ENCODE results near the gene FBXO41. TPM values are rescaled to one million over a fixed set of nuclear protein-coding genes. Genes with fewer than 3 reads are reported as not detected.

The FBXO41 gene
- total and polyA plus RNA-seq, 7 donors, result under 0.01 to 4.4 (median 1.9) TPM

GRCh38 chr2:73252238-73253027, 31.8 kb downstream of the FBXO41 start:
- intact Hi-C loops (cut with DNase I), result no loop called here
- Histone ChIP-seq H3K27ac (no peak overlapping the region), H3K9me3 (no peaks in the 10 kb centered on the region), H3K27me3 (no peaks in the 10 kb centered on the region), H3K4me3 (no peak overlapping the region), H3K36me3 (peaks cover 43 to 73% (median 68%) of the 10 kb centered on the region in 4 donors), H3K4me1 (peaks cover 0 to 7% (median 0%) of the 10 kb centered on the region in 4 donors)
- WGBS, 2 donors, result 90 to 91% methylated on average over 17 of the region's 17 CpGs
- DNase-seq, result no peak
- TF ChIP-seq POLR2A (IDR thresholded peaks at IDR 0.05) (no peak), EP300 (IDR thresholded peaks at IDR 0.05) (no peak), CTCF (IDR thresholded peaks at IDR 0.05) (no peak), POLR2AphosphoS5 (IDR thresholded peaks at IDR 0.05) (no peak)

- no peaks in the 10 kb centered on the region for H3K27me3 ChIP-seq
- H3K4me3 ChIP-seq, result no peak overlapping the region
- peaks cover 0 to 7% (median 0%) of the 10 kb centered on the region in 4 donors for H3K4me1 ChIP-seq
- peaks cover 43 to 85% (median 78%) of the 10 kb centered on the region in 4 donors for H3K36me3 ChIP-seq
- H3K27ac ChIP-seq, result no peak overlapping the region
- TF ChIP-seq EP300 (IDR thresholded peaks at IDR 0.05), result no peak
- no peak for TF ChIP-seq POLR2A (IDR thresholded peaks at IDR 0.05)
- TF ChIP-seq POLR2AphosphoS5 (IDR thresholded peaks at IDR 0.05), result no peak
- WGBS, 2 donors, result 91 to 94% methylated on average over 17 of the region's 17 CpGs
- H3K9me3 ChIP-seq, result no peaks in the 10 kb centered on the region
- intact Hi-C loops (cut with DNase I), result no loop called here
- no peak for DNase-seq
These were observed 33.1 kb downstream of the FBXO41 start for GRCh38 chr2:73250872-73251846.

- Histone ChIP-seq H3K27ac (no peak overlapping the region), H3K4me1 (peaks cover 0 to 7% (median 0%) of the 10 kb centered on the region in 4 donors), H3K4me3 (no peak overlapping the region), H3K9me3 (no peaks in the 10 kb centered on the region), H3K27me3 (no peaks in the 10 kb centered on the region), H3K36me3 (peaks cover 42 to 100% (median 91%) of the 10 kb centered on the region in 4 donors)
- TF ChIP-seq POLR2AphosphoS5 (IDR thresholded peaks at IDR 0.05), result no peak
- TF ChIP-seq POLR2A (IDR thresholded peaks at IDR 0.05), result no peak
- no peak for TF ChIP-seq EP300 (IDR thresholded peaks at IDR 0.05)
- TF ChIP-seq CTCF (IDR thresholded peaks at IDR 0.05), result no peak
- WGBS, 2 donors, result 82 to 88% methylated on average over 9 of the region's 9 CpGs
- intact Hi-C loops (cut with DNase I), result no loop called here
- DNase-seq, result no peak
These were observed 34.6 kb downstream of the FBXO41 start for GRCh38 chr2:73249636-73250035.

- peaks cover 0 to 7% (median 0%) of the 10 kb centered on the region in 4 donors for H3K4me1 ChIP-seq
- H3K9me3 ChIP-seq, result no peaks in the 10 kb centered on the region
- WGBS, 2 donors, result 76 to 81% methylated on average over 3 of the region's 3 CpGs
- H3K4me3 ChIP-seq, result no peak overlapping the region
- no peaks in the 10 kb centered on the region for H3K27me3 ChIP-seq
- DNase-seq, result no peak
- H3K36me3 ChIP-seq, result peaks cover 42 to 100% (median 81%) of the 10 kb centered on the region in 4 donors
- no peak overlapping the region for H3K27ac ChIP-seq
- TF ChIP-seq CTCF (IDR thresholded peaks at IDR 0.05), result no peak
- no peak for TF ChIP-seq EP300 (IDR thresholded peaks at IDR 0.05)
- no peak for TF ChIP-seq POLR2AphosphoS5 (IDR thresholded peaks at IDR 0.05)
- no peak for TF ChIP-seq POLR2A (IDR thresholded peaks at IDR 0.05)
- intact Hi-C loops (cut with DNase I), result no loop called here
These were observed 37.4 kb downstream of the FBXO41 start for GRCh38 chr2:73246850-73247249.

- peaks cover 24 to 100% (median 67%) of the 10 kb centered on the region in 4 donors for H3K36me3 ChIP-seq
- intact Hi-C loops (cut with DNase I), result no loop called here
- no peak for TF ChIP-seq POLR2A (IDR thresholded peaks at IDR 0.05)
- TF ChIP-seq CTCF (IDR thresholded peaks at IDR 0.05), result no peak
- TF ChIP-seq POLR2AphosphoS5 (IDR thresholded peaks at IDR 0.05), result no peak
- no peak for TF ChIP-seq EP300 (IDR thresholded peaks at IDR 0.05)
- WGBS, 2 donors, result 92 to 95% methylated on average over 3 of the region's 3 CpGs
- DNase-seq, result no peak
- H3K27ac ChIP-seq, result no peak overlapping the region
- H3K4me1 ChIP-seq, result peaks cover 0 to 8% (median 3%) of the 10 kb centered on the region in 4 donors
- no peaks in the 10 kb centered on the region for H3K9me3 ChIP-seq
- H3K27me3 ChIP-seq, result no peaks in the 10 kb centered on the region
- H3K4me3 ChIP-seq, result no peak overlapping the region
These were observed 39.7 kb downstream of the FBXO41 start for GRCh38 chr2:73244580-73244979.
